Neuron (in vitro differentiated cells): Measurements from ENCODE around the gene RABGGTA.
"Not testable (repeated sequence)": the region's sequence is repeated elsewhere in the genome, so short reads cannot be mapped to it uniquely, and the experiment has no call there.

ENCODE experiments used
- H2AFZ ChIP-seq: one replicate; pipeline ENCODE4 v1.6.1; 2013; ENCODE audit warnings: low read depth, mild to moderate bottlenecking, inconsistent platforms, low read length, moderate library complexity
- H3K27me3 ChIP-seq: one replicate; pipeline ENCODE4 v1.6.1; 2013; ENCODE audit warnings: low read length; ENCODE audit not compliant: insufficient read depth
- H3K36me3 ChIP-seq: one replicate; pipeline ENCODE4 v1.6.1; 2013; ENCODE audit warnings: low read length; ENCODE audit not compliant: insufficient read depth
- H3K4me1 ChIP-seq: one replicate; pipeline ENCODE4 v1.6.1; 2013; ENCODE audit warnings: low read length; ENCODE audit not compliant: insufficient read depth
- H3K4me3 ChIP-seq: 2 replicates; pipeline ENCODE4 v1.5.1; 2013; ENCODE audit warnings: mild to moderate bottlenecking, low read length, moderate library complexity
- H3K9me3 ChIP-seq: one replicate; pipeline ENCODE4 v1.6.1; 2013; ENCODE audit warnings: low read length

Gene RABGGTA

DNA sequence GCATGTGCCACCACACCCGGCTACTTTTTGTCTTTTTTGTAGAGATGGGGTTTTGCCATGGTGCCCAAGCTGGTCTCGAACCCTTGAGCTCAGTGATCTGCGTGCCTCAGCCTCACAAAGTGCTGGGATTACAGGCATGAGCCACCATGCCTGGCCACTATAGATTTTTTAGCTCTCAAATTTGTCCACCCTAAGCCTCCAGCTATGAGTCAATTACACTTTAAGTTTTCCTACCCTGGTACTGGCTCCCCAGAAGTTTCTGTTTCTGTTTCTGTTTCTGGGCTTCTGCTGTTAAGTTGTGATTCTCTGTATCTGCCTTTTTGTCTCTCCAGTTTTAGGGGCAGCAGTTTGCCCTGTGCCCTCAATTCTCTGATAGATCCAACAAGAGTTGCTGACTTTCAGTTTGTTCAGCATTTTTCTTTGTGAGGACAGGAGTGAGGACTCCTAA, 24.6 kb downstream of the RABGGTA start:
- Histone ChIP-seq H3K9me3 (no peaks in the 10 kb centered on the region), H3K4me1 (peaks cover 3% of the 10 kb centered on the region), H3K27me3 (no peaks in the 10 kb centered on the region)

GRCh38 chr14:24245350-24245749, 26.0 kb downstream of the RABGGTA start:
- not testable (repeated sequence) for H3K9me3 ChIP-seq, H3K4me3 ChIP-seq, H3K27me3 ChIP-seq, H3K36me3 ChIP-seq, H2AFZ ChIP-seq
- peaks cover 16% of the 10 kb centered on the region for H3K4me1 ChIP-seq

More for the DNA sequence above, 24.6 kb downstream of the RABGGTA start:
- Histone ChIP-seq H3K4me3 (no peak overlapping the region), H2AFZ (no peak overlapping the region), H3K36me3 (no peaks in the 10 kb centered on the region)

DNA sequence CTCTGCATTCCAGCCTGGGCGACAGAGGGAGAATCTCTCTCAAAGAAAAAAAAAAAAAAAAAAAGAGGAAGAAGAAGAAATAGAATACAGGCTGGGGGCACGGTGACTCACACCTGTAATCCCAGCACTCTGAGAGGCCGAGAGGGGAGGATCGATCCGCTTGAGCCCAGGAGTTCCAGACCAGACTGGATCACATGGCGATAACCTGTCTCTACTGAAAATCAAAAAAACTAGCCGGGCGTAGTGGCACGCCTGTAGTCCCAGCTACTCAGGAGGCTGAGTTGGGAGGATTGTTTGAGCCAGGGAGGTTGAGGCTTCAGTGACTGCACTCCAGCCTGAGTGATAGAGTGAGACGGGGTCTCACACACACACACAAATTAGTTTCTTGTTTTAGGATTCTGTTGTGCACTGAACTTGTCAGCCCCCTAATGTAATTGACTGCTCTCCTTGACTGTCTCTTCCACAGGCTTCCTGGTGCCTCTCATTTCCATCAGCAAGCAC, 28.0 kb downstream of the RABGGTA start:
- H3K9me3 ChIP-seq, result no peaks in the 10 kb centered on the region
- H3K4me3 ChIP-seq, result peak overlapping the region; percentile 85
- peaks cover 22% of the 10 kb centered on the region for H3K4me1 ChIP-seq
- no peaks in the 10 kb centered on the region for H3K27me3 ChIP-seq
- H3K36me3 ChIP-seq, result peaks cover 27% of the 10 kb centered on the region
- H2AFZ ChIP-seq, result peak overlapping the region; percentile 86

DNA sequence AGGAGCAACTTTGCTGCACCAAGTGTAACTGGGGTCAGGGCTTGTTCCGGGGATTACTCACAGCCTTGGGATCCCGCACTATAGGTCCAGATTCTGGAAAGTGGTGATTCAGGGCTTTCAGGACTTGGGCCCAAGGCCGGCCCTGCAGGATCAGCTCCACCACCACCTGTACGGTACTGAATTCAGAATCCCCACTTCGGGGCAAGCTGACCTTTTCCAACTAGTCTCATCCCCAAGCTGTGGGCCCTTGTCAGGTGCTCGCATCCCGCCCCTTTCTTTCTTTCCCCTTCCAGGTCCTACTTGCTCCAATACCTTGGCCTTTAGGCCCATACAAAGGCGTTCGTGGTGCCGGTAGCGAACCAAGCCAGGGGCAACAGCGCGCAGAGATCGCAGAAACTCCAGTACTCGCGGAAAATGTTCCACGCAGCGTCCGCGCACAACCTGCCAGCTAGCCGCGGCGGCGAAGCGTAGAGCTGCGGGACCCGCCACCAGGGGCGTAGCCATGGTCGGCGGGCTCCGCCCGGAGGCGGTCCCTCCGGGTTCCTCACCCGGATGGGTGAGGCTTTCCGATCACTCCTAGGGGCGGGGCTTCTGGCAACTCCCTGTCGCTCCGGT, 29.5 kb downstream of the RABGGTA start:
- Histone ChIP-seq H3K27me3 (no peaks in the 10 kb centered on the region), H3K4me1 (peaks cover 22% of the 10 kb centered on the region), H3K9me3 (no peaks in the 10 kb centered on the region), H2AFZ (peak overlapping the region; percentile 86), H3K4me3 (peak overlapping the region; percentile 85), H3K36me3 (peaks cover 42% of the 10 kb centered on the region)

GRCh38 chr14:24240110-24240918, 31.1 kb downstream of the RABGGTA start:
- Histone ChIP-seq H3K36me3 (peaks cover 56% of the 10 kb centered on the region), H3K4me3 (no peak overlapping the region), H3K9me3 (no peaks in the 10 kb centered on the region), H3K4me1 (peaks cover 22% of the 10 kb centered on the region), H3K27me3 (no peaks in the 10 kb centered on the region), H2AFZ (no peak overlapping the region)

DNA sequence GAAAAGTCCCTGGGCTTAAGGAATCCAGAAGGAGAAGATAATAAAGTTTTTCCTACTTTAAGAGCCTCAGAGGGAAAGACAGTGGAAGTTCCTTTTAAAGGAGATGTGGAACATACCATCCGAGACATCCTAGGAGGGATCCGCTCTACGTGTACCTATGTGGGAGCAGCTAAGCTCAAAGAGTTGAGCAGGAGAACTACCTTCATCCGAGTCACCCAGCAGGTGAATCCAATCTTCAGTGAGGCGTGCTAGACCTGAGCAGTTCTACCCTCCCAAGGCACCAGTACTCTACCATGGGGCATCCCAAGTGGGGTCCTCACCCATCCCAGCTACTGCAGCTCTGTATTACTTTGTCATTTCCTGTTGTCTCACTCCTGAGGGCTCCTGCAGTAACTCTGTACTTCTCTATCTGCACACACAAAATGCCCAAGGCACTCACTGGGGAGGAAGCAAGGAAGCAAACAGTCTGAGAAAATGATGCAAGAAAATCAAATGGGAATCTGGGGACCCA, 32.8 kb downstream of the RABGGTA start:
- H3K4me3 ChIP-seq, result no peak overlapping the region
- peaks cover 60% of the 10 kb centered on the region for H3K36me3 ChIP-seq
- no peaks in the 10 kb centered on the region for H3K27me3 ChIP-seq

GRCh38 chr14:24238123-24238522, 33.3 kb downstream of the RABGGTA start:
- H3K4me1 ChIP-seq, result peaks cover 32% of the 10 kb centered on the region

More for the DNA sequence above, 32.8 kb downstream of the RABGGTA start:
- no peaks in the 10 kb centered on the region for H3K9me3 ChIP-seq
- H2AFZ ChIP-seq, result no peak overlapping the region
- H3K4me1 ChIP-seq, result peaks cover 27% of the 10 kb centered on the region

GRCh38 chr14:24237463-24237955, 33.9 kb downstream of the RABGGTA start:
- Histone ChIP-seq H3K4me3 (no peak overlapping the region), H2AFZ (no peak overlapping the region), H3K4me1 (peaks cover 35% of the 10 kb centered on the region), H3K9me3 (no peaks in the 10 kb centered on the region), H3K27me3 (no peaks in the 10 kb centered on the region), H3K36me3 (peaks cover 60% of the 10 kb centered on the region)

More at GRCh38 chr14:24238123-24238522, 33.3 kb downstream of the RABGGTA start:
- H3K4me3 ChIP-seq, result no peak overlapping the region
- no peaks in the 10 kb centered on the region for H3K9me3 ChIP-seq
- H2AFZ ChIP-seq, result no peak overlapping the region
- H3K27me3 ChIP-seq, result no peaks in the 10 kb centered on the region
- H3K36me3 ChIP-seq, result peaks cover 60% of the 10 kb centered on the region

DNA sequence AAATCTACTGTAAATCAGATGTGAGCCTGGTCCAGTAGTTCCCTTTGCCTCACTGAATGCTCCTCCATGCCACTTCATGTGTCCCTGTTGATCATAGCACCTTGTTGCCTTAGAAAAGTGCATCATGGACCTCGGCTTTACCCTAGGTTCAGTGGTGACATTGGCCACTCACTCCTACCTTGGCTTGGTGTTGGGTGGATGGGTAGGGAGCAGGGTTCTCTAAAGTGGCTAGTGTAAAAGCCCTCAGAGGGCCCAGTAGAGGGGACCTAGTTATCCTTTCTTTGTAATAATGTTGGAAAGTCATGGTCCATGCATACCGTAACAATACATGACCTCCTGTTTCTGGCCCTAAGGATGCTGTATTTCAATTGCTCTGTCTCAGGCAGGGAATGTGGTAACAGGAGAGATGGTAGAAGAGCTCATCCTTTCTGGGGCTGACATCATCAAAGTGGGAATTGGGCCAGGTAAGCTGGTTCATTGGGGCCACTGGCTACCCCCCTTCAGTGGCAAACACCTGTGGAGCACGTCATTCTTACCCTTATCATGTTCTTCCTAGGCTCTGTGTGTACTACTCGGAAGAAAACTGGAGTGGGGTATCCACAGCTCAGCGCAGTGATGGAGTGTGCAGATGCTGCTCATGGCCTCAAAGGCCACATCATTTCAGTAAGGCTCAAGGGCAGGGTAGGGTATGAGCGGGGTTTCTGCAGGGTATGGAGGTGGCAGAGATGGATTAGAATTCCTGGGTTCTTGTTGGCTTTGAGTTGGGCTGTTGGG, 34.5 kb downstream of the RABGGTA start:
- H3K4me1 ChIP-seq, result peaks cover 34% of the 10 kb centered on the region
- H3K27me3 ChIP-seq, result no peaks in the 10 kb centered on the region
- H3K9me3 ChIP-seq, result no peaks in the 10 kb centered on the region
- peaks cover 60% of the 10 kb centered on the region for H3K36me3 ChIP-seq
- no peak overlapping the region for H2AFZ ChIP-seq
- H3K4me3 ChIP-seq, result no peak overlapping the region

GRCh38 chr14:24235804-24236688, 35.4 kb downstream of the RABGGTA start:
- H3K4me1 ChIP-seq, result peaks cover 32% of the 10 kb centered on the region
- no peaks in the 10 kb centered on the region for H3K27me3 ChIP-seq
- H3K9me3 ChIP-seq, result no peaks in the 10 kb centered on the region
- no peak overlapping the region for H2AFZ ChIP-seq
- no peak overlapping the region for H3K4me3 ChIP-seq
- H3K36me3 ChIP-seq, result peaks cover 58% of the 10 kb centered on the region

- no peak overlapping the region for H3K4me3 ChIP-seq
- H3K9me3 ChIP-seq, result no peaks in the 10 kb centered on the region
- H3K36me3 ChIP-seq, result peaks cover 41% of the 10 kb centered on the region
- no peak overlapping the region for H2AFZ ChIP-seq
- peaks cover 22% of the 10 kb centered on the region for H3K4me1 ChIP-seq
- H3K27me3 ChIP-seq, result no peaks in the 10 kb centered on the region
Observed at GRCh38 chr14:24234095-24235005, 37.0 kb downstream of the RABGGTA start.
